ENCODE measurements around the gene WDPCP.

DNA sequence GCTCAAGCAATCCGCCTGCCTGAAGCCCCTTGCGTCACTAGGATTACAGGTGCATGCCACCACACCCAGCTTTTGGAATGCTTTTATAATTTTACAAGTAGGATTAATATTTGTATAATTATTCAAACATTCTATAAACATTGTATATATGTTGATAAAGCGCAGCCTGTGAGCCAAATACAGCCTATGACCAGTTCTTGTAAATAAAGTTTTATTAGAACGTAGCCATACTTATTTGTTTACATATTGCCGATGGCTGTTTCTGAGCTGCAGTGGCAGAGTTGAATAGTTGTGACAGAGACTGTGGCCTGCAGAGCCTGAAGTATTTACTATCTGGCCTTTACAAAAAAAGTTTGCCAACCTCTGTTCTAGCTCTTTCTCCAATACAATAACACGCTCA is 305.0 kb downstream of the WDPCP start:
- TF ChIP-seq, protein P1, sequence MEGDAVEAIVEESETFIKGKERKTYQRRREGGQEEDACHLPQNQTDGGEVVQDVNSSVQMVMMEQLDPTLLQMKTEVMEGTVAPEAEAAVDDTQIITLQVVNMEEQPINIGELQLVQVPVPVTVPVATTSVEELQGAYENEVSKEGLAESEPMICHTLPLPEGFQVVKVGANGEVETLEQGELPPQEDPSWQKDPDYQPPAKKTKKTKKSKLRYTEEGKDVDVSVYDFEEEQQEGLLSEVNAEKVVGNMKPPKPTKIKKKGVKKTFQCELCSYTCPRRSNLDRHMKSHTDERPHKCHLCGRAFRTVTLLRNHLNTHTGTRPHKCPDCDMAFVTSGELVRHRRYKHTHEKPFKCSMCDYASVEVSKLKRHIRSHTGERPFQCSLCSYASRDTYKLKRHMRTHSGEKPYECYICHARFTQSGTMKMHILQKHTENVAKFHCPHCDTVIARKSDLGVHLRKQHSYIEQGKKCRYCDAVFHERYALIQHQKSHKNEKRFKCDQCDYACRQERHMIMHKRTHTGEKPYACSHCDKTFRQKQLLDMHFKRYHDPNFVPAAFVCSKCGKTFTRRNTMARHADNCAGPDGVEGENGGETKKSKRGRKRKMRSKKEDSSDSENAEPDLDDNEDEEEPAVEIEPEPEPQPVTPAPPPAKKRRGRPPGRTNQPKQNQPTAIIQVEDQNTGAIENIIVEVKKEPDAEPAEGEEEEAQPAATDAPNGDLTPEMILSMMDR (IDR thresholded peaks at IDR 0.05 in 8 of 11, conservative IDR thresholded peaks at IDR 0.05 in 3 of 11): no peak
- TF ChIP-seq POLR2A (IDR thresholded peaks at IDR 0.05) (no peak), POLR2AphosphoS5 (IDR thresholded peaks at IDR 0.05) (no peak)

All from spleen (tissue), 7 donors.